ENCODE data around the gene WIPF3.

The WIPF3 gene

GRCh38 chr7:29919790-29920189 lies 113.5 kb downstream of the WIPF3 start:
- peaks cover 0 to 8% (median 0%) of the 10 kb centered on the region in 5 donors for H3K4me1 ChIP-seq (ENCODE audit: control insufficient read depth in 5 of 5, insufficient read depth in 5 of 5, low read length in 5 of 5)
- no peak overlapping the region for H3K9ac ChIP-seq (ENCODE audit: low read length in 5 of 5)
- no peak overlapping the region for H3K27ac ChIP-seq (ENCODE audit: low read depth, low read length)
- no peak overlapping the region for H3K4me3 ChIP-seq (ENCODE audit: low read depth in 1 of 5, low read length in 5 of 5)
- no peaks in the 10 kb centered on the region for H3K27me3 ChIP-seq (ENCODE audit: control insufficient read depth in 5 of 5, insufficient read depth in 4 of 5, low read length in 5 of 5)
- H3K36me3 ChIP-seq (ENCODE audit: control insufficient read depth in 5 of 5, insufficient read depth in 5 of 5, low read length in 5 of 5): peaks cover 5 to 34% (median 23%) of the 10 kb centered on the region in 5 donors
- H3K9me3 ChIP-seq (ENCODE audit: control insufficient read depth in 5 of 5, low read length in 5 of 5): no peaks in the 10 kb centered on the region

- H3K4me3 ChIP-seq (ENCODE audit: low read depth in 1 of 5, low read length in 5 of 5): no peak overlapping the region
- H3K9ac ChIP-seq (ENCODE audit: low read length in 5 of 5): no peak overlapping the region
- no peaks in the 10 kb centered on the region for H3K9me3 ChIP-seq (ENCODE audit: control insufficient read depth in 5 of 5, low read length in 5 of 5)
- H3K27ac ChIP-seq (ENCODE audit: low read depth, low read length): no peak overlapping the region
- no peaks in the 10 kb centered on the region for H3K27me3 ChIP-seq (ENCODE audit: control insufficient read depth in 5 of 5, insufficient read depth in 4 of 5, low read length in 5 of 5)
- H3K36me3 ChIP-seq (ENCODE audit: control insufficient read depth in 5 of 5, insufficient read depth in 5 of 5, low read length in 5 of 5): peaks cover 5 to 40% (median 26%) of the 10 kb centered on the region in 5 donors
- H3K4me1 ChIP-seq (ENCODE audit: control insufficient read depth in 5 of 5, insufficient read depth in 5 of 5, low read length in 5 of 5): peaks cover 0 to 5% (median 0%) of the 10 kb centered on the region in 5 donors
These were observed 114.2 kb downstream of the WIPF3 start for GRCh38 chr7:29920491-29920890.

GRCh38 chr7:29921404-29922010 lies 115.2 kb downstream of the WIPF3 start:
- no peak overlapping the region for H3K27ac ChIP-seq (ENCODE audit: low read depth, low read length)
- H3K36me3 ChIP-seq (ENCODE audit: control insufficient read depth in 5 of 5, insufficient read depth in 5 of 5, low read length in 5 of 5): peaks cover 5 to 45% (median 26%) of the 10 kb centered on the region in 5 donors

GRCh38 chr7:29922921-29923700 lies 116.8 kb downstream of the WIPF3 start:
- no peaks in the 10 kb centered on the region for H3K27me3 ChIP-seq (ENCODE audit: control insufficient read depth in 5 of 5, insufficient read depth in 4 of 5, low read length in 5 of 5)
- no peaks in the 10 kb centered on the region for H3K9me3 ChIP-seq (ENCODE audit: control insufficient read depth in 5 of 5, low read length in 5 of 5)
- H3K27ac ChIP-seq (ENCODE audit: low read depth, low read length): no peak overlapping the region
- no peaks in the 10 kb centered on the region for H3K4me1 ChIP-seq (ENCODE audit: control insufficient read depth in 5 of 5, insufficient read depth in 5 of 5, low read length in 5 of 5)
- H3K36me3 ChIP-seq (ENCODE audit: control insufficient read depth in 5 of 5, insufficient read depth in 5 of 5, low read length in 5 of 5): peaks cover 5 to 45% (median 26%) of the 10 kb centered on the region in 5 donors
- no peak overlapping the region for H3K4me3 ChIP-seq (ENCODE audit: low read depth in 1 of 5, low read length in 5 of 5)
- H3K9ac ChIP-seq (ENCODE audit: low read length in 5 of 5): no peak overlapping the region

More at GRCh38 chr7:29921404-29922010, 115.2 kb downstream of the WIPF3 start:
- Histone ChIP-seq H3K9me3 (ENCODE audit: control insufficient read depth in 5 of 5, low read length in 5 of 5) (no peaks in the 10 kb centered on the region), H3K27me3 (ENCODE audit: control insufficient read depth in 5 of 5, insufficient read depth in 4 of 5, low read length in 5 of 5) (no peaks in the 10 kb centered on the region), H3K4me3 (ENCODE audit: low read depth in 1 of 5, low read length in 5 of 5) (no peak overlapping the region), H3K9ac (ENCODE audit: low read length in 5 of 5) (no peak overlapping the region), H3K4me1 (ENCODE audit: control insufficient read depth in 5 of 5, insufficient read depth in 5 of 5, low read length in 5 of 5) (no peaks in the 10 kb centered on the region)

- no peaks in the 10 kb centered on the region for H3K4me1 ChIP-seq (ENCODE audit: control insufficient read depth in 5 of 5, insufficient read depth in 5 of 5, low read length in 5 of 5)
- H3K9me3 ChIP-seq (ENCODE audit: control insufficient read depth in 5 of 5, low read length in 5 of 5): no peaks in the 10 kb centered on the region
- H3K4me3 ChIP-seq (ENCODE audit: low read depth in 1 of 5, low read length in 5 of 5): no peak overlapping the region
- H3K36me3 ChIP-seq (ENCODE audit: control insufficient read depth in 5 of 5, insufficient read depth in 5 of 5, low read length in 5 of 5): peaks cover 5 to 44% (median 26%) of the 10 kb centered on the region in 5 donors
- H3K27ac ChIP-seq (ENCODE audit: low read depth, low read length): no peak overlapping the region
- H3K27me3 ChIP-seq (ENCODE audit: control insufficient read depth in 5 of 5, insufficient read depth in 4 of 5, low read length in 5 of 5): no peaks in the 10 kb centered on the region
- H3K9ac ChIP-seq (ENCODE audit: low read length in 5 of 5): no peak overlapping the region
These were observed 117.7 kb downstream of the WIPF3 start for GRCh38 chr7:29924006-29924405.

GRCh38 chr7:29924684-29925083 lies 118.4 kb downstream of the WIPF3 start:
- no peaks in the 10 kb centered on the region for H3K4me1 ChIP-seq (ENCODE audit: control insufficient read depth in 5 of 5, insufficient read depth in 5 of 5, low read length in 5 of 5)
- H3K9ac ChIP-seq (ENCODE audit: low read length in 5 of 5): no peak overlapping the region
- H3K27me3 ChIP-seq (ENCODE audit: control insufficient read depth in 5 of 5, insufficient read depth in 4 of 5, low read length in 5 of 5): no peaks in the 10 kb centered on the region
- no peak overlapping the region for H3K27ac ChIP-seq (ENCODE audit: low read depth, low read length)
- H3K4me3 ChIP-seq (ENCODE audit: low read depth in 1 of 5, low read length in 5 of 5): no peak overlapping the region
- H3K36me3 ChIP-seq (ENCODE audit: control insufficient read depth in 5 of 5, insufficient read depth in 5 of 5, low read length in 5 of 5): peaks cover 0 to 50% (median 28%) of the 10 kb centered on the region in 5 donors
- H3K9me3 ChIP-seq (ENCODE audit: control insufficient read depth in 5 of 5, low read length in 5 of 5): no peaks in the 10 kb centered on the region

- Histone ChIP-seq H3K9me3 (ENCODE audit: control insufficient read depth in 5 of 5, low read length in 5 of 5) (no peaks in the 10 kb centered on the region), H3K36me3 (ENCODE audit: control insufficient read depth in 5 of 5, insufficient read depth in 5 of 5, low read length in 5 of 5) (peaks cover 0 to 57% (median 28%) of the 10 kb centered on the region in 5 donors), H3K27ac (ENCODE audit: low read depth, low read length) (no peak overlapping the region), H3K4me1 (ENCODE audit: control insufficient read depth in 5 of 5, insufficient read depth in 5 of 5, low read length in 5 of 5) (no peaks in the 10 kb centered on the region), H3K4me3 (ENCODE audit: low read depth in 1 of 5, low read length in 5 of 5) (no peak overlapping the region), H3K27me3 (ENCODE audit: control insufficient read depth in 5 of 5, insufficient read depth in 4 of 5, low read length in 5 of 5) (no peaks in the 10 kb centered on the region), H3K9ac (ENCODE audit: low read length in 5 of 5) (no peak overlapping the region)
These were observed 119.9 kb downstream of the WIPF3 start for GRCh38 chr7:29926216-29926615.

- peaks cover 0 to 57% (median 28%) of the 10 kb centered on the region in 5 donors for H3K36me3 ChIP-seq (ENCODE audit: control insufficient read depth in 5 of 5, insufficient read depth in 5 of 5, low read length in 5 of 5)
- H3K4me3 ChIP-seq (ENCODE audit: low read depth in 1 of 5, low read length in 5 of 5): no peak overlapping the region
- H3K9ac ChIP-seq (ENCODE audit: low read length in 5 of 5): no peak overlapping the region
- H3K27ac ChIP-seq (ENCODE audit: low read depth, low read length): no peak overlapping the region
- no peaks in the 10 kb centered on the region for H3K27me3 ChIP-seq (ENCODE audit: control insufficient read depth in 5 of 5, insufficient read depth in 4 of 5, low read length in 5 of 5)
- no peaks in the 10 kb centered on the region for H3K9me3 ChIP-seq (ENCODE audit: control insufficient read depth in 5 of 5, low read length in 5 of 5)
- H3K4me1 ChIP-seq (ENCODE audit: control insufficient read depth in 5 of 5, insufficient read depth in 5 of 5, low read length in 5 of 5): no peaks in the 10 kb centered on the region
These were observed 120.4 kb downstream of the WIPF3 start for GRCh38 chr7:29926741-29927140.

GRCh38 chr7:29929018-29929807 lies 122.9 kb downstream of the WIPF3 start:
- Histone ChIP-seq H3K9ac (ENCODE audit: low read length in 5 of 5) (no peak overlapping the region), H3K4me3 (ENCODE audit: low read depth in 1 of 5, low read length in 5 of 5) (no peak overlapping the region), H3K27me3 (ENCODE audit: control insufficient read depth in 5 of 5, insufficient read depth in 4 of 5, low read length in 5 of 5) (no peaks in the 10 kb centered on the region), H3K36me3 (ENCODE audit: control insufficient read depth in 5 of 5, insufficient read depth in 5 of 5, low read length in 5 of 5) (peaks cover 0 to 38% (median 12%) of the 10 kb centered on the region in 5 donors), H3K9me3 (ENCODE audit: control insufficient read depth in 5 of 5, low read length in 5 of 5) (no peaks in the 10 kb centered on the region), H3K4me1 (ENCODE audit: control insufficient read depth in 5 of 5, insufficient read depth in 5 of 5, low read length in 5 of 5) (no peaks in the 10 kb centered on the region), H3K27ac (ENCODE audit: low read depth, low read length) (no peak overlapping the region)

GRCh38 chr7:29935111-29935510 lies 128.8 kb downstream of the WIPF3 start:
- Histone ChIP-seq H3K27ac (ENCODE audit: low read depth, low read length) (no peak overlapping the region), H3K4me1 (ENCODE audit: control insufficient read depth in 5 of 5, insufficient read depth in 5 of 5, low read length in 5 of 5) (no peaks in the 10 kb centered on the region), H3K36me3 (ENCODE audit: control insufficient read depth in 5 of 5, insufficient read depth in 5 of 5, low read length in 5 of 5) (peaks cover 19 to 50% (median 28%) of the 10 kb centered on the region in 5 donors)

More at GRCh38 chr7:29935111-29935510, 128.8 kb downstream of the WIPF3 start:
- Histone ChIP-seq H3K27me3 (ENCODE audit: control insufficient read depth in 5 of 5, insufficient read depth in 4 of 5, low read length in 5 of 5) (no peaks in the 10 kb centered on the region), H3K4me3 (ENCODE audit: low read depth in 1 of 5, low read length in 5 of 5) (no peak overlapping the region), H3K9me3 (ENCODE audit: control insufficient read depth in 5 of 5, low read length in 5 of 5) (no peaks in the 10 kb centered on the region), H3K9ac (ENCODE audit: low read length in 5 of 5) (no peak overlapping the region)

Data from subcutaneous abdominal adipose tissue (tissue), 5 donors.